Stomach (tissue), 9 donors: ENCODE data around the gene GUK1. TPM values are rescaled to one million over a fixed set of nuclear protein-coding genes. Genes with fewer than 3 reads are reported as not detected.

Source experiments
- DNase-seq, 2 donors: peaks; one replicate each; pipeline versions ENCODE4 v3.0.0 to v3.0.0-alpha.2; 2013 to 2019
- H3K27ac ChIP-seq, 5 donors: fragments of 200-600 bp in 4 of 5; sonication (generic) in 4 of 5; one replicate each; pipeline ENCODE4 v1.5.1; 2013 to 2019; ENCODE audit warnings: mild to moderate bottlenecking in 1 of 5, moderate library complexity in 1 of 5
- H3K27me3 ChIP-seq, 3 donors: fragments of 200-600 bp; sonication (generic); one replicate each; pipeline ENCODE4 v1.5.1; 2017 to 2019; ENCODE audit warnings: mixed run types in 1 of 3
- H3K36me3 ChIP-seq, 4 donors: fragments of 200-600 bp; sonication (generic); 1 replicate in 3 of 4; 2 replicates in 1 of 4; pipeline ENCODE4 v1.5.1; 2016 to 2019
- H3K4me1 ChIP-seq, 4 donors: fragments of 200-600 bp; sonication (generic); one replicate each; pipeline ENCODE4 v1.5.1; 2016 to 2019
- H3K4me3 ChIP-seq, 4 donors: fragments of 200-600 bp; sonication (generic) in 3 of 4; one replicate each; pipeline ENCODE4 v1.5.1; 2016 to 2019; ENCODE audit warnings: mild to moderate bottlenecking in 1 of 4
- H3K9me3 ChIP-seq, 4 donors: fragments of 200-600 bp; sonication (generic); one replicate each; pipeline ENCODE4 v1.5.1; 2016 to 2019
- EP300 ChIP-seq: sonication (generic); formaldehyde crosslinking; IDR thresholded peaks from one replicate; pipeline ENCODE4 v1.6.1; 2017; ENCODE audit warnings: antibody characterized with exemption
- POLR2A ChIP-seq, 4 donors: fragments of 450-650 bp; IDR thresholded peaks; one replicate each; pipeline ENCODE4 v1.6.1; 2016; ENCODE audit warnings: antibody characterized with exemption in 4 of 4, control low read depth in 2 of 4, mild to moderate bottlenecking in 1 of 4, moderate library complexity in 1 of 4
- POLR2AphosphoS5 ChIP-seq, 3 donors: sonication (generic); formaldehyde crosslinking; IDR thresholded peaks; one replicate each; pipeline ENCODE4 v1.6.1; 2016; ENCODE audit warnings: antibody characterized with exemption in 3 of 3
- WGBS, 5 donors: extraction: QIAGEN DNeasy Blood & Tissue Kit in 3 of 5; methylation state at CpG; one replicate each; pipeline versions ENCODE4 v1.1.5 to v1.1.7; 2013 to 2018; 5-methylcytosine and 5-hydroxymethylcytosine counted together
- intact Hi-C: fragments of 100-400 bp; cut with DNase I; formaldehyde crosslinking; loops from one replicate; pipeline ENCODE4 v1.15.1; 2023; ENCODE audit warnings: low total_unique reads
- polyA plus RNA-seq, 3 donors: library from polyadenylated mRNA; stranded (reverse); fragments of 200-250 nt; gene quantifications; one replicate each; pipeline ENCODE4 v1.2.3, GENCODE V29; 2013
- total RNA-seq, 5 donors: library from RNA; depleted of rRNA; stranded (reverse); fragments of >200 nt; gene quantifications; one replicate each; pipeline versions ENCODE4 v1.1.0 to v1.2.3, GENCODE V29; 2014 to 2016
- TF ChIP-seq, protein P1 (sequence below), 7 experiments: fragments of 450-650 bp in 4 of 7; fragments of 200-600 bp in 3 of 7; sonication (generic) in 3 of 7; IDR thresholded peaks; one replicate each; pipeline ENCODE4 v1.5.1; 2016 to 2019; ENCODE audit warnings: antibody characterized with exemption in 7 of 7, control low read depth in 2 of 7, mild to moderate bottlenecking in 1 of 7
- donor health status: healthy with polysubstance abuse.
- donor health status: Bipolar disorder and iron deficiency.
- donor health status: healthy.

The GUK1 gene
- total and polyA plus RNA-seq, 8 donors = 179 to 613 (median 282) TPM

DNA sequence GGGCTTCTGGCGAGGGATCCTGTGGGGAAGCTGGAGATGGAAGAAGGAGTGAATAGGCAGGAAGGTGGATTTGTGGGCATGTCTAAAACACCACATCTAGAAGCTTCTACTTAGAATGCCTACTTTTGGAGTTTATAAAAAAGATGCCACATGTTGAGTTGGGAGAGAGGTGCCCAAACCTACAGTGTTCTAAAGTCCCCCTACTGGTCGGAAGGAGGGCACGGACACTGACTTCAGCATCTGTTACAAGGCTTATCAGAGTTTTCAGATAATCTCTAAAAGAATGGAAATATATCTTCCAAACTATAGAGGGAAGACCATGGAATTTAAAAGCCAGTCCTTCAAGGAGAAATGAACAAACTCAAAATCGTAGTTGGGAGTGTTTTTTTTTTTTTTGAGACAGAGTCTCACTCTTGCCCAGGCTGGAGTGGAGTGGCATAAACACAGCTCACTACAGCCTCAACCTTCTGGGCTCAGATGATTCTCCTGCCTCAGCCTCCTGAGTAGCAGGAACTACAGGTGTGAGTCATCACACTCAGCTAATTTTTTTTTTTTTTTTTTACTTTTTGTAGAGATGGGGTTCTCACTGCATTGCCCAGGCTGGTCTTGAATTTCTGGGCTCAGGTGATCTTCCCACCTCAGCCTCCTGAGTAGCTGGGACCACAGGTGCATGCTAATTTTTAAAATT is 40.3 kb downstream of the GUK1 start:
- WGBS, 5 donors = 81 to 89% (median 86%) methylated on average over 4 of the region's 4 CpGs

DNA sequence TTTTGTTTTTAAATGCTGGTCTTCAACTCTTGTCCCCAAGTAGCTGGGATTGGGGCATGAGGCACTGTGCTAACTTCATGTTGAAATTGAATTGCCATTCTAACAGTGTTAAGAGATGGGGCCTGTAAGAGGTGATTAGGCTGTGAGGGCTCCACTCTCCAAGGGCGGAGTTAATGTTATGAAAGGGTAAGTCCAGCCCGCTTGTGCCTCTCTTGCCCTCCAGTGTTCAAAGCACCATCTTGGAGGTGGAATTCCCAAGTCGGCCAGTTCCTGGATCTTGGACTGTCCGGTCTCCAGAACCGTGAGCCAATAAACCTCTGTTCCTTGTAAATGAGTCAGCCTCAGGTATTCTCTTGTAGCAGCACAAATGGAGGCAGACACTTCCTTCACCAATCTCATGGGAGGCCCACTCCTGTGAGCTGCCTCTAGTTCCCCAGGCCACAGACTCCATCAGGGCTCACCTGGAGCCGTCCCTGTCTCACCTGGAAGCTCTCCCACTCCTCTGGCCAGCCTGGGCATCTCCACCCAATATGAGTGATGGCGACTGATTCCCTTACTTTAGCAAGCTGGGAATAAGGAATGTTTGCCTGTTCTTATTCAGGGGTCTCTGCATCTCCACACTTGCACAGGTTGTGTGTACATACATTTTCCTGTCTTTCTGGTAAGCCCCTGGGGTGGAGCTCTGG is 41.0 kb downstream of the GUK1 start:
- H3K27ac ChIP-seq = no peak overlapping the region
- TF ChIP-seq EP300 (no peak), POLR2A (IDR thresholded peaks at IDR 0.05) (no peak), POLR2AphosphoS5 (IDR thresholded peaks at IDR 0.05) (no peak)
- TF ChIP-seq, protein P1, sequence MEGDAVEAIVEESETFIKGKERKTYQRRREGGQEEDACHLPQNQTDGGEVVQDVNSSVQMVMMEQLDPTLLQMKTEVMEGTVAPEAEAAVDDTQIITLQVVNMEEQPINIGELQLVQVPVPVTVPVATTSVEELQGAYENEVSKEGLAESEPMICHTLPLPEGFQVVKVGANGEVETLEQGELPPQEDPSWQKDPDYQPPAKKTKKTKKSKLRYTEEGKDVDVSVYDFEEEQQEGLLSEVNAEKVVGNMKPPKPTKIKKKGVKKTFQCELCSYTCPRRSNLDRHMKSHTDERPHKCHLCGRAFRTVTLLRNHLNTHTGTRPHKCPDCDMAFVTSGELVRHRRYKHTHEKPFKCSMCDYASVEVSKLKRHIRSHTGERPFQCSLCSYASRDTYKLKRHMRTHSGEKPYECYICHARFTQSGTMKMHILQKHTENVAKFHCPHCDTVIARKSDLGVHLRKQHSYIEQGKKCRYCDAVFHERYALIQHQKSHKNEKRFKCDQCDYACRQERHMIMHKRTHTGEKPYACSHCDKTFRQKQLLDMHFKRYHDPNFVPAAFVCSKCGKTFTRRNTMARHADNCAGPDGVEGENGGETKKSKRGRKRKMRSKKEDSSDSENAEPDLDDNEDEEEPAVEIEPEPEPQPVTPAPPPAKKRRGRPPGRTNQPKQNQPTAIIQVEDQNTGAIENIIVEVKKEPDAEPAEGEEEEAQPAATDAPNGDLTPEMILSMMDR (IDR thresholded peaks at IDR 0.05) = no peak
- WGBS, 5 donors = 92 to 99% (median 94%) methylated on average over 7 of the region's 7 CpGs
- peaks cover 0 to 9% (median 4%) of the 10 kb centered on the region in 4 donors for H3K36me3 ChIP-seq
- H3K4me3 ChIP-seq = no peak overlapping the region
- no peaks in the 10 kb centered on the region for H3K27me3 ChIP-seq
- no peak for DNase-seq
- intact Hi-C loops = no loop called here
- no peaks in the 10 kb centered on the region for H3K9me3 ChIP-seq
- H3K4me1 ChIP-seq = peaks cover 5 to 16% (median 5%) of the 10 kb centered on the region in 4 donors

More for the DNA sequence above, 40.3 kb downstream of the GUK1 start:
- Histone ChIP-seq H3K4me3 (no peak overlapping the region), H3K9me3 (no peaks in the 10 kb centered on the region), H3K4me1 (peaks cover 5 to 16% (median 9%) of the 10 kb centered on the region in 4 donors), H3K36me3 (peaks cover 0 to 16% (median 10%) of the 10 kb centered on the region in 4 donors), H3K27ac (peak overlapping the region in 2 of 5 donors; percentile 55 to 69), H3K27me3 (no peaks in the 10 kb centered on the region)
- no peak for DNase-seq
- intact Hi-C loops = no loop called here
- TF ChIP-seq POLR2AphosphoS5 (IDR thresholded peaks at IDR 0.05) (no peak), EP300 (no peak), POLR2A (IDR thresholded peaks at IDR 0.05) (no peak)
- TF ChIP-seq, protein P1 (IDR thresholded peaks at IDR 0.05) = no peak

GRCh38 chr1:228181645-228182034 is 41.6 kb downstream of the GUK1 start:
- Histone ChIP-seq H3K27me3 (no peaks in the 10 kb centered on the region), H3K27ac (no peak overlapping the region), H3K4me3 (no peak overlapping the region), H3K36me3 (peaks cover 0 to 5% (median 2%) of the 10 kb centered on the region in 4 donors), H3K9me3 (no peaks in the 10 kb centered on the region), H3K4me1 (peaks cover 4 to 16% (median 5%) of the 10 kb centered on the region in 4 donors)
- intact Hi-C loops = no loop called here
- no peak for DNase-seq
- TF ChIP-seq EP300 (no peak), POLR2A (IDR thresholded peaks at IDR 0.05) (no peak)
- TF ChIP-seq, protein P1 (IDR thresholded peaks at IDR 0.05) = no peak
- WGBS, 5 donors = 83 to 93% (median 86%) methylated on average over 9 of the region's 9 CpGs

DNA sequence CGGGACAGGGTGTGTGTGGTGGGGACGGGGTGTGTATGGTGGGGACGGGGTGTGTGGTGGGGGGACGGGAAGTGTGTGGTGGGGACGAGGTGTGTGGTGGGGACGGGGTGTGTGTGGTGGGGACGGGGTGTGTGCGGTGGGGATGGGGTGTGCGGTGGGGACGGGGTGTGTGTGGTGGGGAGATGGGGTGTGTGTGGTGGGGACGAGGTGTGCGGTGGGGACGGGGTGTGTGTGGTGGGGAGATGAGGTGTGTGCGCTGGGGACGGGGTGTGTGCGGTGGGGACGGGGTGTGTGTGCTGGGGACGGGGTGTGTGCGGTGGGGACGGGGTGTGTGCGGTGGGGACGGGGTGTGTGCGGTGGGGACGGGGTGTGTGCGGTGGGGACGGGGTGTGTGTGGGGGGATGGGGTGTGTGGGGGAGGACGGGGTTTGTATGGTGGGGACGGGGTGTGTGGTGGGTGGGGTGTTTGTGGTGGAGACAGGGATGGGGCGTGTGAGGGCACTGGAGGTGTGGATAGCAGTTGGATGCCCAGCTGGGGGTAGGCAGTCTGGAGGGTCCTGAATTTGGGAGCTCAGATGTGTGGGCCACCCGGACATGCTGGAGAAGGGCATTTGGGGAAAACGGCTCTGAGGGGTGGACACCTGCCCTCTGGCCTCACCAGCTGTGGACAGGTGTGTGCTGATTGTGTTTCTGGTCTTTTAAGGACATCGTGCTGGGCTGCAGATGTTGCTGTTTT is 42.4 kb downstream of the GUK1 start:
- no peaks in the 10 kb centered on the region for H3K9me3 ChIP-seq
- 83 to 90% (median 89%) methylated on average over 20 to 32 of the region's 32 CpGs for WGBS, 5 donors
- TF ChIP-seq POLR2A (IDR thresholded peaks at IDR 0.05) = no peak
- TF ChIP-seq POLR2AphosphoS5 (IDR thresholded peaks at IDR 0.05) = no peak
- TF ChIP-seq EP300 = no peak
- TF ChIP-seq, protein P1 (IDR thresholded peaks at IDR 0.05) = no peak
- H3K27me3 ChIP-seq = no peaks in the 10 kb centered on the region
- no peak for DNase-seq
- intact Hi-C loops = no loop called here
- peaks cover 4 to 16% (median 5%) of the 10 kb centered on the region in 4 donors for H3K4me1 ChIP-seq
- H3K4me3 ChIP-seq = no peak overlapping the region
- H3K27ac ChIP-seq = no peak overlapping the region
- H3K36me3 ChIP-seq = peaks cover 0 to 4% (median 0%) of the 10 kb centered on the region in 4 donors
